HPDE6-E6E7 (cell line): Measurements from ENCODE around the gene SPRYD7.
"Not testable (repeated sequence)": the region's sequence is repeated elsewhere in the genome, so short reads cannot be mapped to it uniquely, and the experiment has no call there.

ENCODE experiments used
- DNase-seq: peaks from one replicate; pipeline ENCODE4 v3.0.0; 2011; ENCODE audit warnings: missing footprints; ENCODE audit errors: extremely low spot score

The SPRYD7 gene, protein sequence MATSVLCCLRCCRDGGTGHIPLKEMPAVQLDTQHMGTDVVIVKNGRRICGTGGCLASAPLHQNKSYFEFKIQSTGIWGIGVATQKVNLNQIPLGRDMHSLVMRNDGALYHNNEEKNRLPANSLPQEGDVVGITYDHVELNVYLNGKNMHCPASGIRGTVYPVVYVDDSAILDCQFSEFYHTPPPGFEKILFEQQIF

DNA sequence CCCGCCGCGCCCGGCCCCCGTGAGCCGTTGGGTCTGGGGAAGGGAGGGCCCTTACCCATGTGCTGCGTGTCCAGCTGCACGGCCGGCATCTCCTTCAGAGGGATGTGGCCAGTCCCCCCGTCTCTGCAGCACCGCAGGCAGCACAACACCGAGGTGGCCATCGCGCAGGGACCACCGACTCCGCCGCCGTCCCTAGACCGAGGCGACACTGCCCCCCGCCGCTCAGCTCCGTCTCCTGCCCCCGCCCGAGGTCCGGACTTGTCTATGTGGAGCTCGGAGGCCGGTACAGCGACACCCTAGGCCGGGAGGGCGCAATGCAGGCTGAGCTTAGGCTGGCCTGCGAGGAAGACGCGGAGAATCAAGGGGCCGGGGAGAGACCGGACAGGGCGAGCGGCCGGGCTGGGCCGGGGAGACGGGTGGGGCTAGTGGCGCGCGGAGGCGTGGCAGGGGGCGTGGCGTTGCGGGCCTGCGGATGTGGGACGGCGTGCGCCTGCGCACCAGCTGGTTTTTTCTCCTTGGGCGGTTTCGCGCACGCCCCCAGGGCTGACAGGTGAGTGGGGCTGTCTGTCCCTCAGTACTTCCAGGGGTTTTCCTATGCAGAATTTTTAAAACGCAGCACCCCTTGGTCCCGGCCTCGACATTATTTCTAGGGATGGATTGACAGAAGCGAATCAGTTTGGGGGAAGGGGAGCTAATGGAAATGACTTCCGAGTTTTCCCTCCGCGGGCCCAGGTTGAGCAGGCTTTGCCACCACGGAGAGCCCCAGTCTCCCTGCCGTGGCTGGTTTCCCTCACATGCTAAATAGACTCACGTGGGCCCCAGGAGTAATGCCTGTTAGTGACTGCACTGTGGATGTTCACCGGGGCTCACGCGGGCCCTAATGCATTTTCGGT is at the start of gene SPRYD7:
SPRYD7 (minus strand) TSS at position 266 of the 893 bp plus-strand sequence; CDS start at position 161, 105 bp downstream.
- DNase-seq: peak; percentile 54

DNA sequence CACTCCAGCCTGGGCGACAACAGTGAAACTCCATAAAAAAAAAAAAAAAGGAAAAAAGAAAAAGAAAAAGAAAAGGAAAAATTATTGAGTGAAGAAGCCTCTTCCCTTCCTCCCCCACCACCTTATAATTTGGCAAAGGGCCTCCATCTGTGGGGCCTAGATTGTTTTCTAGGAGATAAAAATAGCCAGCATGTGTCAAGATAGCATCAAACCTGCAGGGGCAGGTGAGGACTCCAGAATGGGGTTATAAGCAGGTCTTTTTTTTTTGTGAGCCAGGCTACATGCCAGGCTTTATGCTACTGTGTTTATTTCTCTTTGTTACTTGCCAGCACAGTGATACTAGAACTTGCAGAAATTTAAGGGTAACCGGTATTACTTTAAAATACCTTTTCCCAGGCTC is 49.0 kb upstream of the SPRYD7 start:
- no peak for DNase-seq

DNA sequence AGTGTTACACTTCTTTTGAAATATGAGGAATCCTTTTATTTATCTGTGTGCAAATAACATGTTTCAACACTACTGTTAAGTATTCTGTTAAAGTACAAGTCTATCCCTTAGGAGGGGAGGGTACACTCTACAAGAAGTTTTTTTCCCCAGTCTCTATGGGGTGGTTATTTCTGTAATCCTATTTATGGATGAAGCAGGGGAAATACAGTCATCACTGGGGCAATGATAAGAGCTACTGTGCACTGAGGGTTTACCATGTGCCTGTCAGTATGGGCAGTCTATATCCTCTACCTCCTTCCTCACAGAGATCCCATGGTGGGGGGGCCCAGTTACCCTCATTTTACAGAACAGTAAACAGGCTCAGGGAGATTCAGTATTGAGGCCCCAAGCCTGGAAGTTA is 44.1 kb upstream of the SPRYD7 start:
- no peak for DNase-seq

DNA sequence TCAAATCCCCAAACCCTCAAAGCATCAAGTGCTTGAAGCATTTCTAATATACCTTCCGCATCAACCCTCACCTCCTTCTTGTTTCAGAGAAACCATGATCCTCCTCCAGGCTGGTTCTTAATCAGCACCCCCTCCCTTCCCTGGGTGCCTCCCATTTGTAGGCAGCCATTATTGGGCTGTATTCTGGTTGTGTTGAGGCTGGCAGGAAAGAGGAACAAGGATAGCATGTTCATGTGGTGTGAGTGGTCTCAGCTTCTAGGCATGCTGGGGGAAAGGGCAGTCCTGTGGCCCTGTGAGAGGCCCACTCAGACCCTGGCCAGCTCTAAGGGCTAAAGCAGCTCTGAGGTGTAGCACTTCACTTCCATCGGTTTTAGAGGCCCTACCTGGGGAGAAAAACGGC is 41.9 kb upstream of the SPRYD7 start:
- DNase-seq: no peak

DNA sequence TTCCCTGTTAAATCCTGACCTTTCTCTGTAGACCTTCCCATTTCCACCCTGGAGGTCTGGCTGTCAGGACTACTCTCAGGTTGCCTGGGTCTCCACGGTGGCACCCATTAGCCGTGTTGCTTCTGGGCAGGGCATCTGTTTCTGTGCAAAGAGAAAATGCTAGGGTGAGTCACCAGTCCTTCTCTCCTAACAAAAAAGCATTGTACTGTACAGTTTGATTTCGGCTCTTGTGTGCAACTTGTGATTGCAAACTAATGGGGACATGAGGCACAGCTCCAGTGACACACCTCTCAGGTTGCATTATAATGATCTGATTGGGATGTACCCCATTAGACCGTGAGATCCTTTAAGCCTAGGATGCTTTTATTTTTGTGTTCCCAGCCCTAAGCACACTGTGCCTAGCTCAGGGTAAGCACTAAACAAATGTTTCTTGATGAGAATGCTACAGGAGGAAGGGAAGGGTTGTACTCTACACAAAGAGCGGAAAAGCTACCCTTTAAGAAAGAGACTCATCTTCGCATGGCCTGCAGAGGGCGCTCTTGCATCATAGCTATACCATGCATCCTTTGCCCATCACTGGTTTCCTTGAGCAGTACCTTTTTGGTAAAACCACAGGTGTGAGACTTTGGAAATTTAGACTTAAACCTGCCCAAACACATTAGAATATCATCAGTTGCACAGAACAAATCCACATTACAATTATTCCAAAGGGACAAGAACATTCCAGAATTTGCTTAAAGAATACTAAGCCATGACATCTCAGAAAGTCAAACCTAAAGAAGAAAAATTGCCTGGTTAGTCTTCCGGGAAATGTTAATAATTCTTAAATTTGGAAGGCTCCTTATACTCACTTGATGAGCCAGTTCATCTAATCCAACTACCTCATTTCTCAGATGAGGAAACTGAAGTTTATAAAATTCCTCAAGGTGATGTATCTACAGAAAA is 40.4 kb upstream of the SPRYD7 start:
- DNase-seq: peak; percentile 14

DNA sequence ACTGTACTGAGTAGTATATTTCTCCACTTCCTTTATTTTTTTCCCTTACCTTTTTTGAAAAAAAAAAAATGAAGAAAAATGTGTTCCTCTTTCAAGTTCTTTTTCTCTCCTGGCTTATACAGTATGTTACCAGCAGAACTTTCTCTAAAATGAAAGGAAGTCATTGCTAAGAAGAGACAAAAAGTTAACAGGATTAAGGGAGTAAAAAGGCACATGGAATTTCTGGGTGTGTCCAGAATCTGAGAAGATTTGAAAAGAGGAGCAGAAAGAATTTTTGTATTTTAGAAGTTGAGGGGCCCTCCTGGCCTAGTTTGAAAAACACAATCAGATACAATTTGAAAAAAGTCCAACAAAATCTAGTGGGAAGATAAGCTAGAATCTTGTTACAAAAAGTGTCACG is 39.7 kb upstream of the SPRYD7 start:
- DNase-seq: no peak

DNA sequence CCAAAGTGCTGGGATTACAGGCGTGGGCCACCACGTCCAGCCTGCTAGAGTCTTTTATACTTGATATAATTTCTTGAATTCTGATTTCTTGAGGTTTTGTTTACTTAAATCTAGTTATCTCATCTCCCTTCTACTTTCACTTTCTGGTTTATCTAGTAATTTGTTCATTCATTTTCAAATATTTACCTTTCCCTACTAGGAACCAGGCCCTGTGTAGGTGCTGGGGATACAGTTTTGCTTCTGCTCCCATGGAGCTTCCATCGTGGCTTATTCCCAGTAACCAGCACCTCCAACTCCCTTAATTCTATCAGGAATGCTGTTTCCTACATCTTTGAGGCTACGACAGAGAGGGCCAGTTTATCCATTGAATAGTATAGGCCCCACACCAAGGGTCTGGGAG is 36.6 kb upstream of the SPRYD7 start:
- DNase-seq: no peak

DNA sequence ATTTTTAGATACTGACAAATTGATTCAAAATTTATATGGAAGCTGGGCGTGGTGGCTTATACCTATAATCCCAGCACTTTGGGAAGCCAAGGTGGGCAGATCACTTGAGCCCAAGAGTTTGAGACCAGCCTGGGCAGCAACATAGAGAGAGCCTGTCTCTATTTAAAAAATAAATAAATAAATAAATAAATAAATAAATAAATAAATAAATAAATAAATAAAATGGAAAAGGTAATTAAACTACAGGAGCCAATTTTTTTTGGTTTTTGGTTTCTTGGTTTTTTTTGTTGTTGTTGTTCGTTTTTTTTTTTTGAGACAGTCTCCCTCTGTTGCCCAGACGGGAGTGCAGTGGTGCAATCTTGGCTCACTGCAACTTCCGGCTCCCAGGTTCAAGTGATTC is 31.3 kb upstream of the SPRYD7 start:
- DNase-seq: no peak

DNA sequence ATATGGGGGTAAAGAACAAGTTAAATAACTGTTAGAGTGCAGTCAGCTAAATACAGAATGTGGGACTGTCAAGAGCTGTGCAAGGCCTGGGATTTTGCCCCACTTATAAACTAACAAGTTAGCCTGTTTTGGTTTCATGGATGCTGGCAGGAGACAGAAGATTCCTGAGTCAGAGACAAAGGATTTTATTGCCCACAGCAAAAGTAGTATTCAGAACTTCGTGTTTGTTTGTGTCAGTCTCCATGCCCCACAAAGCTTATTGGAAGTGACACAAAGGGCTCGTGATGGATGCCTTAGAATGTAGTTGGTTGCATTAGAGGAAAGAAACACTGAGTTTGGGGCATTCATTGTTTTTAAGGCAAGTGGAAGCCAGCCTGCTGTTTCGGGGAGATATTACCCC is 22.2 kb upstream of the SPRYD7 start:
- DNase-seq: no peak

DNA sequence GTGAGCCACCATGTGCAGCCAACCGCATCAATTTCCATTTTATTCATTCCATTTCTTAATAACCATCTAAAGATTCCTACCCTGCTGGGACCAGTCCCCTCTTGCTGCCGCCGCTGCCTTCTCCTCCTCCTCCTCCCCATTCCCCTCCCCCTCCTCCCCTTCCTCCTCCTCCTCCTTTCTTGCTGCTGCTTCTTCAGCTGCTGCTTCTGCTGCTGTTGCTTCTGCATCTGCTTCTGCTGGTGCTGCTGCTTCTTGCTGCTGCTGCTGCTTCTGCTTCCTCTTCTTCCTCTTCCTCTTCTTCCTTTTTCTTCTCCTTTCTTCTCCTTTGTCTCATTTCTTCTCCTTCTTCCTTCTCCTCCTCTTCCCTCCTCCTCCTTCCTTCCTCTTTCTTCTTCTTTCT is 20.0 kb upstream of the SPRYD7 start:
- DNase-seq: no peak

DNA sequence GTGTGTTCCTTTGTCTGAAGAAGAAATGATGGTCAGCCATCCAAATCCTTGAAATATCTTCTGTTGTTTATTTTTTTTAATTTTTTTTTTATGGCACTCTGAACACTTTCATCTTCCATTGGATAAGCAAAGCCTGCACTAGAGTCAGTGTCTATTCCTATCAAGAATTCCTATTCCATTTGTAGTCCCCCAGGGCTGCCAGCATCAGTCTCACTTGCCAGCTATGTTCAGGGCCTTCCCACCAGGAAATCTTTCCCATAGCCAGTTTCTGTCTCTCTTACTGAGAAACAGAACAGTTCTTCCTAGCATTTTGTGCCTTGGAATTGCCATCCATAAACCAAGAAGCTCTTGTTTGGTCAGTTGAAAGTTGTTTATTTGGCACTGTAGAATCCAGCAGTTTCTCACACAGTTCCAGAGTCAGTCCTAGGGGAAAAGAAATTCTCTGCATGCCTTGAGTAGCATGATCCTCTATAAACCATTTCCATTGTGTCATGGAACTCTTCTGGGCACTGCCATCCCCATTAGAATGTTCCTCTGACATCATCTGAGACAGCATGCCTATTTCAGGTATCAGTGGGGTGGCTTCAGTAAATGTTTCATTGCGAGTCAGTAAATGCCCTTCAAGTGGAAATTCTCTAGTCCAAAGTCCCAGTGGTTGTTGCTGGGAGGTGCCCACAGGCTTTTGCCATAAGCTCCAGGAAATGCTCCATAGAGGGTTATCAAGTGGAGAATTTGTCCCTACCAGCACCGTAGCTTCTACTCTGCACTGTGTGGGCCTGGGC is 18.7 kb upstream of the SPRYD7 start:
- no peak for DNase-seq

DNA sequence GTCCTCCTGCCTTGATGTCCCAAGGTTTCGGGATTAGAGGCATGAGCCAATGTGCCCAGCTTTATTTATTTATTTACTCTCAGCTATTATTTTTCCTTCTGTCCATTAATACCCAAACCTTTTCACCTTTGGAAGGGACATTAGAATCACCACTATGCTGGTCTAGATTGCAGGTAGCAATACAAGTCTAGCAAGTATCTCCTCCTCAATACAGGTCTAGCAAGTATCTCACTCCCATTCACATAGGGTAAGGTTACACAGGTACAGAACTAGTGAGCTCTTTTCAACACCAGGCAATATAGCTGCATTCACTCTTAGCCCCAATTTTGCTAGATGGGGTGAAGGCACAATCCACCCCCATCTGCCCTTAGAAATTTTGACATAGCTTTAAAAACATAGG is 17.4 kb upstream of the SPRYD7 start:
- DNase-seq: no peak

DNA sequence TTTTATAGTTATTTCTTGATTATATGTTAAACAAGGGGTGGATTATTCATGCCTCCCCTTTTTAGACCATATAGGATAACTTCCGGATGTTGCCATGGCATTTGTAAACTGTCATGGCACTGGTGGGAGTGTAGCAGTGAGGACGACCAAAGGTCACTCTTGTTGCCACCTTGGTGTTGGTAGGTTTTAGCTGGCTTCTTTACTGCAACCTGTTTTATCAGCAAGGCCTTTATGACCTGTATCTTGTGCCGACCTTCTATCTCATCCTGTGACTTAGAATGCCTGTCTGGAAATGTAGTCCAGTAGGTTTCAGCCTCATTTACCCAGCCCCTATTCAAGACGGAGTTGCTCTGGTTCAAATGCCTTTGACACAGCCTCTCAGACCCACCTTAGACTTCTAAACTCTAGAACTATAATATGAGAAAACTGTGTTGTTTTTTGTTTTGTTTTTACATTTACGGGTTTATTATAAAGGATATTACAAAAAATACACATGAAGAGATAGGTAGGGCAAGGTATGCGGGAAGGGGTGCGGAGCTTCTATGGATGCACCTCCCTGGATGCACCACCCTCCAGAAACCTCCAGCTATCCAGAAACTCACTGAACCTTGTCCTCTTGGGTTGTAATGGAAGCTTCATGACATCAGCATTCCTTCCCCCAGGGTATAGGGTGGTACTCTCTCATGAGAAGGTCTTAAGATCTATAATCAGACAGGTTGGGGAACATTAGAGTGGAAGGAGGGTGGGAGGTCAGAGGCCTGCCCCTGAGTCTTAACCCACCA is 15.8 kb upstream of the SPRYD7 start:
- no peak for DNase-seq

DNA sequence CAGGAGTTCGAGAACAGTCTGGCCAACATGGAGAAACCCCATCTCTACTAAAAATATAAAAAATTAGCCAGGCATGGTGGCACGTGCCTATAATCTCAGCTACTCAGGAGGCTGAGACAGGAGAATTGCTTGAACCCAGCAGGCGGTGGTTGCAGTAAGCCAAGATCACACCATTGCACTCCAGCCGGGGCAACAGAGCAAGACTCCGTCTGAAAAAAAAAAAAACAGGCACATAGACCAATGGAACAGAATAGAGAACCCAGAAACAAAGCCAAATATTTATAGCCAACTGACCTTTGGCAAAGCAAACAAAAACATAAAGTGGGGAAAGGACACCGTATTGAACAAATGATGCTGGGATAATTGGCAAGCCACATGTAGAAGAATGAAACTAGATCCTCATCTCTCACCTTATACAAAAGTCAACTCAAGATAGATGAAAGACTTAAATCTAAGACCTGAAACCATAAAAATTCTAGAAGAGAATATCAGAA is 12.7 kb upstream of the SPRYD7 start:
- DNase-seq: not testable (repeated sequence)

DNA sequence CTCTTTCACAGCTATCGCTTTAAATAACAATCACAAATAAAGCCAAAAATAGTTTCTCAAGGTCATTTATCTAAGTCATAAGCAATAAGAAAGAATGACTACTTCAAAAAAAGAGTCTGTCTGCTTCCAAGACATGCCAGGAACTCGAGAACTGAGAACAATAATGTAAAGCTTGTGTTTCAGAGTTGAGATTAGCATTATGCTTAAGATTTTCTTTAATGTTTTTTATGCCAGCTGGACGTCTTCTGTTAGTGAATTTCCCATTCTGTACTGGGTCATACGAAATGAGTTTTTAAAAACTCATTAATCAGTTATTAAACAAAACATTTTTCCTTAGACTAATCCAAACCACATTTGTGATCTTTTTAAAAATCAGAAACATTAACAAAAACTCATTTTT is 3.2 kb upstream of the SPRYD7 start:
- no peak for DNase-seq

DNA sequence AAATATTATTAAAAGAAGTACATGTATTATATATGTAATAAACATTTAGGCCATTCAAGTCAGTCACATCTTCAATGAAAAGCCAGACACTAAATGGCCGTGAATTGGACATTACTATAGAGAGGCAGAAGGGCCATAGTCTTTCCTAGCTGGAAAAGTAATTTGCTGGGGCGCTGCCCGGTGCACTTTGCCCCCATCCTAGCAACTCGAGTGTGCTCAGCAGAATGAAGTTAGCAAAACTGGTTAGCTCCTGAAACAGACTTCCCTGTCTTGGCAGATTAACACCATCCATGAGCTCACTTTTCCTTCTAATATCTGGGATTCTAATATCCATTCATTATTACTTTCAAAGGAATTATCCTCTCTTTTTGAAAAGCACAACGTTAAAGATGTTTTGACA is 2.8 kb upstream of the SPRYD7 start:
- no peak for DNase-seq

DNA sequence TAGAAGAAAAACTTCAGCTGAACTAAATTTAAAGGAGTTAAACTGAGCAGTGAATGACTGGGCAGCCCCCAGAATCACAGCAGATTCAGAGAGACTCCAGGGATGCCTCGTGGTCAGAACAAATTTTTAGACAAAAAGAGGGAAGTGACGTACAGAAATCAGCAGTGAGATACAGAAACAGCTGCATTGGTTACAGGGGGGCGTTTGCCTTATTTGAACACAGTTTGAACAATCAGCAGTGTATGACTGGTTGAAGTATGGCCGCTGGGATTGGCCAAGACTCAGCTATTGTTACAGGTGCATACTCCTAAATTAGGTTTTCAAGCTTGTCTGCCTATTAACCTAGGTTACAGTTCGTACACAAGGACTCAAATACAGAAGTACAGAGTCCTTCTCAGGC is 2.2 kb upstream of the SPRYD7 start:
- no peak for DNase-seq

DNA sequence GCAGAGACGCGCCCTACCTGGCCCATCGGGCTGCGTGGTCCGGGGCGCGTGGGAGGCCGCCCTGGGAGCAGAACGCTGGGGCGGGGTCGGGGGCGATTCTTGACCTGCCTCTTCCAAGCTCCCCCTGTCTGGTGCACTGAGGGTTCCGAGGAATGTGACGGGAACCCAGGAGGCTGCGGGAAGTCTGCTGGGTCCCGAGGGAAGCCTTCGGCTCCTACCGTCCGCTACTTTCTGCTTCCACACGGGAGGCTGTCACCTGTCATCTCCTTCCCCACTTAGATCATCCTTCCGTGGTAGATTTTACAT is 781 bp upstream of the SPRYD7 start:
- peak; percentile 0 for DNase-seq

DNA sequence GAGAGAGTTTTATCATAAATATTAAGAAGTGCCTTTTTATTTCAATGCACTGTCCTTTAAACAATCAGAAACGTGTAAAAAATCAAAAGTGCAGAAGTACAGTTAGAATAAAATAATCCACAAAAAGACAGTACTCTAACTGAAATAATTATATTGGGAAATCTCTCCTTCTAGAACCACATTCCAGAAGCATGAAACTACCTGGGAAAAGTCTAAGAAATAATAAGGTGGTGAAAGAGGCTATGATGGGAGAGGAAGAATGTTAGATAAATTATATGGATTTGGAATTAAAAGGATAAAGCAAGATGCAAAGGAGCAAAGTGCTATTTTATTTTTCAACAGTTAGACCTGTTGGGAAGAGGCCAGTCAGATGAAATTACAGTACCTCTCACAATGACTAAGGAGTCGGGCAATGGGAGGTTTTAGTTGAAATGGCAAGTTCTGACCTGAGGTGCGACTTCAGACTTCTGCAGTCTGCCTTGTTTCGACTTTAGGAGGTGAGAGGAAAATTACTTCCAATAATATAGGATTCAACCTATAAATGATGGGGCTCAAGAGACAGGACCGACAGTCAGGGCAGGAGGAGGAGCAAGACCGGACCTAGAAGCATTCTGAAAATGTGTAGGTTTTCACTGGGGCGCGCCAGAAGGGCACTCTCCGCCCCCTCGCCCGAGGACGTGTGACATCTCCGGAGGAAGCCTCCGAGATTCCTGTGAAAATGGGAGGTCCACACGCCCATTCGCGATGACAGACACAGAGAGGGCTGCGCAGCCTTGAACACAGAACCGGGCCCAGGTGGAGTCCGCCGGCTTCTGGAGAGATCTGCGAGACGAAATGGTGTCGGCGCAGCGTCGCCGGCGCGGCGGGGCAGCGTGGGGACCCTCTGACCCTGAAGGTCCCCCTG is 717 bp downstream of the SPRYD7 start:
- DNase-seq: peak; percentile 6

DNA sequence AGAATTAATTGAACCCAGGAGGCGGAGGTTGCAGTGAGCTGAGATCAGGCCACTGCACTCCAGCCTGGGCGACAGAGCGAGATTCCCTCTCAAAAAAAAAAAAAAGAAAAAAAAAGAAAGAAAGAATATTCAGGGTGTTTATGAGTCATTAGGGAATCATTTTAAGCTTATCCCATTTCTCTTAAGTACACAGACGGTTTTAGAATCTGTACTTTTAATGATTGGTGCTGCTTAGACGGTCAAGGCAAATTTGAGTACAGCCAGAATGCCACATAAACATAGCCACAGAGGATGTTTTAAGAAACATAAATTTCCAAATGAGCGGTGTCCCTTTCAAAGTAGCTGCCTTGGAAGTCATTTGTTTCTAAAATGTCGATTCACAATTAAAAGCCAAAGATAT is 2.6 kb downstream of the SPRYD7 start:
- no peak for DNase-seq
